Tracheal epithelial cell (primary cell): Measurements from ENCODE around the gene CBX6. TPM values are rescaled to one million over a fixed set of nuclear protein-coding genes. Genes with fewer than 3 reads are reported as not detected.

Source experiments
- total RNA-seq: library from RNA; depleted of rRNA; stranded (reverse); fragments of >200 nt; gene quantifications from 2 replicates; pipeline ENCODE4 v1.2.1, GENCODE V29; 2014

The CBX6 gene
- total RNA-seq, result 12.0 and 14.1 TPM in 2 replicates

GRCh38 chr22:38872172-38872830, at the start of gene CBX6:
TSS of gene CBX6 (minus strand) at chr22:38872216. CDS start at chr22:38872190, 26 bp downstream.

GRCh38 chr22:38843657-38844314, 28.2 kb downstream of the CBX6 start, which contains the start of gene NPTXR:
TSS of gene NPTXR (minus strand) at chr22:38844028.

Other genes starting within 250 kb of the CBX6 start
- gene FAM227A, start 215.8 kb downstream of the CBX6 start, total RNA-seq, result 0.21 and 0.48 TPM in 2 replicates
- gene CBY1, start 215.6 kb downstream of the CBX6 start, total RNA-seq, result 7.2 and 13.5 TPM in 2 replicates
- gene TOMM22, start 190.3 kb downstream of the CBX6 start, total RNA-seq, result 64.8 and 71.4 TPM in 2 replicates
- 101 and 133 TPM in 2 replicates for gene JOSD1, start 171.3 kb downstream of the CBX6 start, total RNA-seq
- gene GTPBP1, start 166.3 kb downstream of the CBX6 start, total RNA-seq, result 22.2 and 27.7 TPM in 2 replicates
- gene SUN2, start 116.2 kb downstream of the CBX6 start, total RNA-seq, result 80.0 and 91.4 TPM in 2 replicates
- 17.8 and 39.6 TPM in 2 replicates for gene DNAL4, start 78.1 kb downstream of the CBX6 start, total RNA-seq
- 0.48 TPM in 1 of 2 replicates, not detected in the other for gene NPTXR, start 28.2 kb downstream of the CBX6 start, total RNA-seq
- 0.21 and 0.72 TPM in 2 replicates for gene APOBEC3A, start 85.4 kb upstream of the CBX6 start, total RNA-seq
- gene APOBEC3B, start 110.1 kb upstream of the CBX6 start, total RNA-seq, result 0.72 TPM in 1 of 2 replicates, not detected in the other
- 5.8 and 13.4 TPM in 2 replicates for gene APOBEC3C, start 142.0 kb upstream of the CBX6 start, total RNA-seq
- 0.24 and 0.43 TPM in 2 replicates for gene APOBEC3D, start 148.9 kb upstream of the CBX6 start, total RNA-seq
- 2.1 and 5.3 TPM in 2 replicates for gene APOBEC3F, start 168.6 kb upstream of the CBX6 start, total RNA-seq
- 4.6 and 9.6 TPM in 2 replicates for gene APOBEC3G, start 205.1 kb upstream of the CBX6 start, total RNA-seq
- gene APOBEC3H, start 225.0 kb upstream of the CBX6 start, total RNA-seq, result 0.72 and 1.5 TPM in 2 replicates